Suprapubic skin (tissue), 4 donors: ENCODE data around the gene KSR2. TPM values are rescaled to one million over a fixed set of nuclear protein-coding genes. Genes with fewer than 3 reads are reported as not detected.

Experiments used
- DNase-seq, 2 donors: peaks; one replicate each; pipeline ENCODE4 v3.0.0-alpha.2; 2019; ENCODE audit warnings: low spot score in 2 of 2
- H3K27ac ChIP-seq: fragments of 200-600 bp; sonication (generic); one replicate; pipeline ENCODE4 v1.5.1; 2019
- H3K27me3 ChIP-seq: fragments of 200-600 bp; sonication (generic); one replicate; pipeline ENCODE4 v1.5.1; 2019
- H3K36me3 ChIP-seq: fragments of 200-600 bp; sonication (generic); one replicate; pipeline ENCODE4 v1.5.1; 2019
- H3K4me1 ChIP-seq: fragments of 200-600 bp; sonication (generic); one replicate; pipeline ENCODE4 v1.5.1; 2019
- H3K4me3 ChIP-seq: fragments of 200-600 bp; sonication (generic); one replicate; pipeline ENCODE4 v1.5.1; 2019; ENCODE audit warnings: mild to moderate bottlenecking
- H3K9me3 ChIP-seq: fragments of 200-600 bp; sonication (generic); one replicate; pipeline ENCODE4 v1.5.1; 2019
- EP300 ChIP-seq: sonication (generic); formaldehyde crosslinking; IDR thresholded peaks from one replicate; pipeline ENCODE4 v1.6.1; 2017; ENCODE audit warnings: antibody characterized with exemption
- POLR2A ChIP-seq, 2 donors: fragments of 450-650 bp; IDR thresholded peaks; one replicate each; pipeline ENCODE4 v1.6.1; 2017; ENCODE audit warnings: antibody characterized with exemption in 2 of 2, mild to moderate bottlenecking in 2 of 2, moderate library complexity in 2 of 2
- POLR2AphosphoS5 ChIP-seq, 3 donors: sonication (generic); formaldehyde crosslinking; IDR thresholded peaks; one replicate each; pipeline ENCODE4 v1.6.1; 2017; ENCODE audit warnings: antibody characterized with exemption in 3 of 3
- WGBS: methylation state at CpG from one replicate; pipeline ENCODE4 v1.1.5; 2018; 5-methylcytosine and 5-hydroxymethylcytosine counted together
- total RNA-seq, 4 donors: library from RNA; depleted of rRNA; stranded (reverse); fragments of >200 nt; gene quantifications; one replicate each; pipeline ENCODE4 v1.1.0, GENCODE V29; 2016
- TF ChIP-seq, protein P1 (sequence below), 2 donors: fragments of 200-600 bp in 1 of 2; fragments of 450-650 bp in 1 of 2; sonication (generic) in 1 of 2; IDR thresholded peaks; one replicate each; pipeline ENCODE4 v1.5.1; 2016 to 2019; ENCODE audit warnings: antibody characterized with exemption in 2 of 2, mild to moderate bottlenecking in 1 of 2, moderate library complexity in 1 of 2

Gene KSR2
- total RNA-seq, 4 donors from 2014 or later: 0.24 to 0.39 (median 0.38) TPM; not detected in 1

DNA sequence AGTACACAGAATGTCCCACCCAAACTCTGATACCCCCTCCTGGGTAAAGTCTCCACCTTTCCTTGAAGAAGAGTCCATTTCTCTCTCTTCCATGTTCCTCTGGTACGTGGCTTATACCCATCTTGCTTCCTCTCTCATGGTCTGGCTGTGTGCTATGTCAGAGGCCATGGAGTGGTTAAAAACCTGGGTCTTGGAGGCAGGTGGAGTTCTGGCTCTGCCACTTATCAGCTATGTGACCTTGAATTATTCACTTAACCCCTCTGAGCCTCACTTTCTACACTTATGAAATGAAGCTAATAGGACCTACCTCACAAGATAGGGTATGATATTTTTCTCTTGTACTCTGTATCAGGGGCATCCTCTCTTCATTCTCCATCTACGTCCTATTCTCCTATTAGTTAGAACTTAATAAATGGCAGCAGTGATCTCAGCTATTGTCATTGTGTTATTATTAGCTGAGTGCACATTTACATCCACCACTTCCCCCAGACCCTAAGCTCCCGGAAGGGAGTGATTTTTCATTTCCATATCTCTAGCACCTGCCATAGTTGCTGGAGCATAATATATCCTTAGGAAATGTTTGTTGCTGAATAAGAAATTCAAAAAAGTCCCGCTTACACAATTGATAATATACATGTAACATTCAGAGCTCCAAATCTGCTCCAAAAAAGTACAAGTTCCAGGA lies 547.6 kb downstream of the KSR2 start:
- Histone ChIP-seq H3K4me3 (no peak overlapping the region), H3K9me3 (no peaks in the 10 kb centered on the region), H3K27ac (no peak overlapping the region), H3K27me3 (peaks cover 4% of the 10 kb centered on the region), H3K4me1 (no peaks in the 10 kb centered on the region), H3K36me3 (no peaks in the 10 kb centered on the region)
- TF ChIP-seq POLR2A (IDR thresholded peaks at IDR 0.05): no peak
- TF ChIP-seq, protein P1, sequence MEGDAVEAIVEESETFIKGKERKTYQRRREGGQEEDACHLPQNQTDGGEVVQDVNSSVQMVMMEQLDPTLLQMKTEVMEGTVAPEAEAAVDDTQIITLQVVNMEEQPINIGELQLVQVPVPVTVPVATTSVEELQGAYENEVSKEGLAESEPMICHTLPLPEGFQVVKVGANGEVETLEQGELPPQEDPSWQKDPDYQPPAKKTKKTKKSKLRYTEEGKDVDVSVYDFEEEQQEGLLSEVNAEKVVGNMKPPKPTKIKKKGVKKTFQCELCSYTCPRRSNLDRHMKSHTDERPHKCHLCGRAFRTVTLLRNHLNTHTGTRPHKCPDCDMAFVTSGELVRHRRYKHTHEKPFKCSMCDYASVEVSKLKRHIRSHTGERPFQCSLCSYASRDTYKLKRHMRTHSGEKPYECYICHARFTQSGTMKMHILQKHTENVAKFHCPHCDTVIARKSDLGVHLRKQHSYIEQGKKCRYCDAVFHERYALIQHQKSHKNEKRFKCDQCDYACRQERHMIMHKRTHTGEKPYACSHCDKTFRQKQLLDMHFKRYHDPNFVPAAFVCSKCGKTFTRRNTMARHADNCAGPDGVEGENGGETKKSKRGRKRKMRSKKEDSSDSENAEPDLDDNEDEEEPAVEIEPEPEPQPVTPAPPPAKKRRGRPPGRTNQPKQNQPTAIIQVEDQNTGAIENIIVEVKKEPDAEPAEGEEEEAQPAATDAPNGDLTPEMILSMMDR (IDR thresholded peaks at IDR 0.05): no peak
- TF ChIP-seq POLR2AphosphoS5 (IDR thresholded peaks at IDR 0.05): no peak
- TF ChIP-seq EP300: no peak
- DNase-seq: no peak
- 58% methylated on average over 4 of the region's 4 CpGs for WGBS

DNA sequence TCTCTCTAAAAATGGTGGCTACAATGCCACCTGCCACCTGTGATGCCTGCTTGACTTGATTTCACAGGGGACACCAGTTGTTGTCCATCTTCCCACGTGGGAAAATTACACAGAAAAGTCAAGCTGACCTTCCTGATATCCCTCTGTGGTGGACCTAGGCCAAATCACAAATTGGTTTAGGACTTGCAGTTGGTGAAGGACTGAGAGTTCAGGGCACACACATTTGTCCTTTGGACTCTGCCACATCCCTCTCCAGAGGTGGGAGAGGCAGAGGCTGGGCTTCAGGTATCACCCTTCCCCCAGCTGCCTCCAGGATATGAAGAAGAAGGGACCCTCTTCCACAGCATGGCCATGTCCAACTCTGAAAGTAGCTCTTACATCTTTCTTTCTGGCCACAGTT lies 551.8 kb downstream of the KSR2 start:
- H3K36me3 ChIP-seq: no peaks in the 10 kb centered on the region
- no peak overlapping the region for H3K4me3 ChIP-seq
- H3K27ac ChIP-seq: no peak overlapping the region
- no peaks in the 10 kb centered on the region for H3K27me3 ChIP-seq
- TF ChIP-seq POLR2A (IDR thresholded peaks at IDR 0.05) (no peak), EP300 (no peak), POLR2AphosphoS5 (IDR thresholded peaks at IDR 0.05) (no peak)
- TF ChIP-seq, protein P1 (IDR thresholded peaks at IDR 0.05): no peak
- H3K4me1 ChIP-seq: no peaks in the 10 kb centered on the region
- WGBS: 45% methylated on average over 1 of the region's 1 CpG
- no peak for DNase-seq
- H3K9me3 ChIP-seq: no peaks in the 10 kb centered on the region

DNA sequence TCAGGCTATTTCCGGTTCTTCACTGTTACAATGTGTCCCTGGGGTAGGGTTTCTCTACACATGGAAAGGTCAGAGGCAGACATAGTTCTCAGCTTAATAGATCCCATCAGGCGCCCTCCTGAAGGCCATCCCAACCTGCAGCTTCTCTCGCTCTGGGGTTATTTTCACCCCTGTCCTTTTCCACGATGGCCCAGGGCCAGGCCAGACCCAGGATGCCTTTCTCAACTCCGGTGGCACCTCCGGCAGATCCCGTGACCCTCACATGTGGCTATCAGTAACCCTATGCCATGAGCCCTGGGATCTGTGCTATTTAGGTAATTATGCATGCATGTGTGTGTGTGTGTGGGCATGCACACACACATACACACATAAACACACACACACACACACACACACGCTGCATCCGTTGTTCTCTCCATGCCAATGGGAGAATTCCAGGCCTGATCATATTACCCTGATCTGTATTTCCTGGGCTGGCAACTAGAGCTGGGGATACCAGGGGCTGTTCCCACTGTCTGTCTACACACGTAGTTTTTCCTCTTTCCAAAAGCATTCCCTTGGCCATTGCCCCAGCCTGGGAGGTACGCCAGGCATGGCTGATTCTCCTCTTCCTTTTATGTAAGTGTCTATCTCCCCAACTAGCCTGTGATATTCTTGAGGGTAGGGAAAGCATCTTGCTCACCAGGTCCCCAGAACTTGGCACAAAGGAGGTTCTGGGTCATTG lies 556.2 kb downstream of the KSR2 start:
- Histone ChIP-seq H3K36me3 (no peaks in the 10 kb centered on the region), H3K9me3 (no peaks in the 10 kb centered on the region), H3K27ac (no peak overlapping the region), H3K4me1 (no peaks in the 10 kb centered on the region), H3K27me3 (no peaks in the 10 kb centered on the region), H3K4me3 (no peak overlapping the region)
- no peak for DNase-seq
- TF ChIP-seq, protein P1 (IDR thresholded peaks at IDR 0.05): no peak
- TF ChIP-seq POLR2A (IDR thresholded peaks at IDR 0.05): no peak
- TF ChIP-seq POLR2AphosphoS5 (IDR thresholded peaks at IDR 0.05): no peak
- TF ChIP-seq EP300: no peak
- WGBS: 47% methylated on average over 11 of the region's 11 CpGs

DNA sequence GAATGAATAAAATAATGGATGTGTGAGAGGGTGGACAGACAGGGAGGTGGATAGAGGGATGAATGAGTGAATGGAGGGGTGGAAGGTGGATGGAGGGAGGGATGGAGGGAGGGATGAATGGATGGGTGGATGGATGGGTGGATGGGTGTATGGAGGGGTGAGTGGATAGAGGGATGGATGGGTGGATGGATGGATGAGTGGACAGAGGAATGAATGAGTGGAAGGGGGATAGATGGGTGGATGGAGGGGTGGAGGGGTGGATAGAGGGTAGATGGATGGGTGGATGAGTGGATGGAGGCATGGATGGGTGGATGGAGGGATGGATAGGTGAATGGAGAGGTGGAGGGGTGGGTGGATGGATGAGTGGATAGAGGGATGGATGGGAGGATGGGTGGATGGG lies 559.5 kb downstream of the KSR2 start:
- Histone ChIP-seq H3K27ac (no peak overlapping the region), H3K36me3 (no peaks in the 10 kb centered on the region), H3K27me3 (peaks cover 8% of the 10 kb centered on the region), H3K4me1 (no peaks in the 10 kb centered on the region), H3K4me3 (no peak overlapping the region), H3K9me3 (no peaks in the 10 kb centered on the region)
- DNase-seq: no peak
- TF ChIP-seq POLR2AphosphoS5 (IDR thresholded peaks at IDR 0.05): no peak
- TF ChIP-seq, protein P1 (IDR thresholded peaks at IDR 0.05): no peak
- TF ChIP-seq POLR2A (IDR thresholded peaks at IDR 0.05): no peak
- no peak for TF ChIP-seq EP300

DNA sequence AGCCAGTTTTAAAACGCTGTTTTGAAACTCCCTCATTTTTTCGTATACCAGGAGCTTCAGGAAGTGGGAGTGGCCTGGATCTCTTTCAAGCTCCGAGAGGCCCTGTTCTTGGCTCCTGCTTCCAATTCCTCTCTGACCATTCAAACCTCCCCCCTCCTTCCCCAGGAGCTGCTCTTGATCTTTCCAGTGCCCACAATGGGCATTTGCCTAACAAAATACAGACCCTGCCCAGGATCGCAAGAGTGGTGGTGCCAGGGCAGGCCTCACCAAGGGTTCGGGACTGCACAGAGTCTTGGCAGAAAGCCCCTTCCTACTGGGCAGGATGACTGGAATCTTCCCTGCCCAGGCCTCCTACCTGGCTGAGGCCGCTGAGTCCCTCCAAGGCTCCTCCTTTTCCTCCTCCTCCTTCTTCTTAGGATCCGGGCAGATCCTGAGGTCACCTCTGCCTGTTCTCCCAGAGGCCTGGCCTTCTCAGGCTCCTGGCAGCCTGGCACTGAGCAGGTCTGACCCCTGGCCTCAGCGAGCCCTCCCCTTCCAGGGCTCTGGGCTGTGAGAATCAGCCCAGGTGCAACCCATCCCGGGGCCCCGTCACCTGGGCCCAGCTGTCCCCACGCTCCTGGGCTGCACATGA lies 560.5 kb downstream of the KSR2 start:
- H3K4me3 ChIP-seq: no peak overlapping the region
- no peaks in the 10 kb centered on the region for H3K36me3 ChIP-seq
- no peak overlapping the region for H3K27ac ChIP-seq
- WGBS: 14% methylated on average over 7 of the region's 11 CpGs
- no peak for TF ChIP-seq EP300
- no peak for TF ChIP-seq POLR2AphosphoS5 (IDR thresholded peaks at IDR 0.05)
- no peak for TF ChIP-seq POLR2A (IDR thresholded peaks at IDR 0.05)
- TF ChIP-seq, protein P1 (IDR thresholded peaks at IDR 0.05): no peak
- H3K9me3 ChIP-seq: no peaks in the 10 kb centered on the region
- no peak for DNase-seq
- peaks cover 8% of the 10 kb centered on the region for H3K27me3 ChIP-seq
- no peaks in the 10 kb centered on the region for H3K4me1 ChIP-seq
